Measurements from ENCODE around the gene AMER2.

AMER2 gene

GRCh38 chr13:25147638-25148401 lies 24.3 kb downstream of the AMER2 start:
- no peak overlapping the region for H3K4me3 ChIP-seq (ENCODE audit: low read depth, low read length)
- no peak for TF ChIP-seq CTCF (IDR thresholded peaks at IDR 0.05; ENCODE audit: insufficient read depth, low read depth, low read length, missing control alignments)
- DNase-seq (ENCODE audit: low read depth), result peak; percentile 70

GRCh38 chr13:25143706-25144105 lies 28.4 kb downstream of the AMER2 start:
- TF ChIP-seq CTCF (IDR thresholded peaks at IDR 0.05; ENCODE audit: insufficient read depth, low read depth, low read length, missing control alignments), result no peak
- no peak overlapping the region for H3K4me3 ChIP-seq (ENCODE audit: low read depth, low read length)
- no peak for DNase-seq (ENCODE audit: low read depth)

- DNase-seq (ENCODE audit: low read depth), result no peak
- H3K4me3 ChIP-seq (ENCODE audit: low read depth, low read length), result no peak overlapping the region
- no peak for TF ChIP-seq CTCF (IDR thresholded peaks at IDR 0.05; ENCODE audit: insufficient read depth, low read depth, low read length, missing control alignments)
Observed at GRCh38 chr13:25141042-25141441, 31.0 kb downstream of the AMER2 start.

DNA sequence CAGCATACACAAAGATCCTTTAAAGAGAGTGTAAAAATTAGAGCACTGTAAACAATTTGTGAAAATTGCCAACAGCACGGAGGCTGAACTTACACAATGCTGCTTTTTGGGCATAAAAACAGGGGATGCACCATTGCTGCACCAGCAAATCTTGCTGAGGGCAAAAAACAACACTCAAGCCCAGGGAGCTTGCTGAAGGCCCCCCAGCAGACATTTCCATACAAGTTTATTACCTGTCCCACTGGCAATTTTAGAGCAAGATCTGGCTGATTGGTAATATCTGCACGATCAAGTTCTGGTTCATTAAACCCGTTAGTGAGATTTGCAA lies 34.3 kb downstream of the AMER2 start:
- H3K4me3 ChIP-seq (ENCODE audit: low read depth, low read length), result no peak overlapping the region
- TF ChIP-seq CTCF (IDR thresholded peaks at IDR 0.05; ENCODE audit: insufficient read depth, low read depth, low read length, missing control alignments), result no peak
- DNase-seq (ENCODE audit: low read depth), result no peak

GRCh38 chr13:25136880-25137787 lies 35.0 kb downstream of the AMER2 start:
- TF ChIP-seq CTCF (IDR thresholded peaks at IDR 0.05; ENCODE audit: insufficient read depth, low read depth, low read length, missing control alignments), result no peak
- no peak overlapping the region for H3K4me3 ChIP-seq (ENCODE audit: low read depth, low read length)
- no peak for DNase-seq (ENCODE audit: low read depth)

GRCh38 chr13:25135896-25136295 lies 36.2 kb downstream of the AMER2 start:
- no peak for TF ChIP-seq CTCF (IDR thresholded peaks at IDR 0.05; ENCODE audit: insufficient read depth, low read depth, low read length, missing control alignments)
- no peak overlapping the region for H3K4me3 ChIP-seq (ENCODE audit: low read depth, low read length)
- no peak for DNase-seq (ENCODE audit: low read depth)

Measured in GM12865 (cell line).